ENCODE measurements around the gene CTNNA2. TPM values are rescaled to one million over a fixed set of nuclear protein-coding genes. Genes with fewer than 3 reads are reported as not detected.

Gene CTNNA2
- total and polyA plus RNA-seq, 11 donors: 0.20 to 0.81 TPM; not detected in 9

GRCh38 chr2:80531319-80531718 is 1018.5 kb downstream of the CTNNA2 start:
- H3K4me1 ChIP-seq: no peaks in the 10 kb centered on the region
- H3K27me3 ChIP-seq: no peaks in the 10 kb centered on the region
- TF ChIP-seq POLR2A (IDR thresholded peaks at IDR 0.05) (no peak), CTCF (IDR thresholded peaks at IDR 0.05) (no peak)
- WGBS, 4 donors: 76 to 100% (median 83%) methylated on average over 1 of the region's 1 CpG
- no peaks in the 10 kb centered on the region for H3K9me3 ChIP-seq
- no peak overlapping the region for H3K4me3 ChIP-seq
- intact Hi-C loops (cut with DNase I): no loop called here
- ATAC-seq: no peak
- no peak overlapping the region for H3K27ac ChIP-seq
- no peaks in the 10 kb centered on the region for H3K36me3 ChIP-seq
- no peak for DNase-seq

DNA sequence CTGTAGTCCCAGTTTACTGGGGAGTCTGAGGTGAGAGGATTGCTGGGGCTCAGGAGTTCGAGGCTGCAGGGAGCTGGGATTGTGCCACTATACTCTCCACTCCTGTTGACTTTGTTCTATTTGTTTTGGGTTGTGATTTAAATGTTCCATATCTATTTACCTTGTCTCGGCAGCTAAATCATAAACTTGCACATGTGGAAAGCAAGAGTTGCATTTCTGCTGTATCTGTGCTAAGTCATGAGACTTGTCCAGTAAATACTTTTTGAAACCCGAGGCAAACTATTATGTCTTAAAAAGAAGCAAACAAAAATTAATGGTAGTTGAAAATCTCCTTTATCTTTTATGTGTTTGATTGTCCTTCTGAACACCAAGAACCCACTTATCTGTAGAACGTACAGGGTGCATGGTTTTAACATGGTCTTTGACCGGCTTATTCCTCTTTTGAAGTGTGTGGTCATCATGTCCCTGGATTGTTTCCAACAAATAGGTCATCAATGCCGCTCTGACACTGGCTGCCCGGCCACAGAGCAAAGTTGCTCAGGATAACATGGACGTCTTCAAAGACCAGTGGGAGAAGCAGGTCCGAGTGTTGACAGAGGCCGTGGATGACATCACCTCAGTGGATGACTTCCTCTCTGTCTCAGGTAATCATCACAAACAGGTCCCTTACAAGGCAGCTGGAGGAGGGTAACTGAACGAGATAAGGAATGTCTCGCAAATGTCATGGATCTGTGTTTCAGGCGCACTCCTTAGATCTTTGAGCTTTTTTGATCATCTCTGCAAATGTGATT is 1032.8 kb downstream of the CTNNA2 start:
- H3K4me1 ChIP-seq: peaks cover 0 to 6% (median 0%) of the 10 kb centered on the region in 12 donors
- no peak for ATAC-seq
- H3K27ac ChIP-seq: no peak overlapping the region
- H3K4me3 ChIP-seq: no peak overlapping the region
- H3K36me3 ChIP-seq: no peaks in the 10 kb centered on the region
- no peaks in the 10 kb centered on the region for H3K9me3 ChIP-seq
- 62 to 74% (median 68%) methylated on average over 13 of the region's 13 CpGs for WGBS, 4 donors
- intact Hi-C loops (cut with DNase I): no loop called here
- no peaks in the 10 kb centered on the region for H3K27me3 ChIP-seq
- no peak for TF ChIP-seq POLR2A (IDR thresholded peaks at IDR 0.05)
- no peak for TF ChIP-seq CTCF (IDR thresholded peaks at IDR 0.05)
- no peak for DNase-seq

DNA sequence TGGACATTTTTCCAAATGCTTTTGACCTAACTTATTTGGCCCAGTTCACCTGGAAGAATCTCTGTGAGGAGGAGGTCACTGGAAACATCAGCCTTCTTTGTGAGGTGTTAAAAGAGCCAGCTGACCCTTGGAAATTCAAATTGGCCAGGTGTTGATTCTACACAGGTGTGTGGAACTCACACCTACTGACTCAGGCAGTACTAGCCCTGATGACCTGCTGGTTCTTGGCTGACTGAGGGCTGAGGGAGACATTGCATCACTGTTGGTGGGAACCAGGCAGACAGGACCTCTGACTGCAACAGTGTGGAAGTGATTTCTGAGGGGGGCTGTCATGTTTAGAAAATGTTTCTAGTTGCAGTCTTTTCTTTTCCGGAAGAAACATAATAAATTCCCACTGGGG is 1033.9 kb downstream of the CTNNA2 start:
- Histone ChIP-seq H3K9me3 (no peaks in the 10 kb centered on the region), H3K27ac (no peak overlapping the region), H3K4me3 (no peak overlapping the region), H3K4me1 (peaks cover 0 to 6% (median 0%) of the 10 kb centered on the region in 12 donors), H3K36me3 (no peaks in the 10 kb centered on the region), H3K27me3 (no peaks in the 10 kb centered on the region)
- DNase-seq (no peak), ATAC-seq (no peak)
- intact Hi-C loops (cut with DNase I): no loop called here
- TF ChIP-seq CTCF (IDR thresholded peaks at IDR 0.05) (no peak), POLR2A (IDR thresholded peaks at IDR 0.05) (no peak)
- WGBS, 4 donors: 64 to 78% (median 77%) methylated on average over 1 of the region's 1 CpG

DNA sequence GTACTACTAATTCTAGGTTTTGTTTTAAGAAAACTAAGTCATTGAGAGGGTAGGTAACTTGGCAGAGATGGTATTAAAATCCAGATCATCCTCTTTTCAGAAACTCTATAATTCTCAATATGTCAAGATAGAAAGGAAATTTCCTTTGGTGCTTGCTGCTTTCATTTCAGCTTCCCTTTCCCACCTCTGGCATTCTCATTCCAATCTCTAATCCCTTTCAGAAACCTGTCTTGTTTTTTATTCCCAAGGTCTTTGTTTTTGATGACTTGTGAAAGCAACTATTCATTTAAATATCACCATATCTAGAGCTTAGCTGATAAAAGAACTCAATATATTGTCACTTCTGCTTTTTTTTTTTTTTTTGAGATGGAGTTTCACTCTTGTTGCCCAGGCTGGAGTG is 1034.5 kb downstream of the CTNNA2 start:
- Histone ChIP-seq H3K27ac (no peak overlapping the region), H3K9me3 (no peaks in the 10 kb centered on the region), H3K36me3 (no peaks in the 10 kb centered on the region), H3K4me3 (no peak overlapping the region), H3K27me3 (no peaks in the 10 kb centered on the region), H3K4me1 (peaks cover 0 to 6% (median 0%) of the 10 kb centered on the region in 12 donors)
- no peak for ATAC-seq
- TF ChIP-seq POLR2A (IDR thresholded peaks at IDR 0.05) (no peak), CTCF (IDR thresholded peaks at IDR 0.05) (no peak)
- intact Hi-C loops (cut with DNase I): no loop called here
- DNase-seq: no peak
